ENCODE measurements around the gene TNFAIP6. TPM values are rescaled to one million over a fixed set of nuclear protein-coding genes. Genes with fewer than 3 reads are reported as not detected.

The TNFAIP6 gene
- total and polyA plus RNA-seq, 12 donors, result 0.20 to 9.0 (median 0.27) TPM; not detected in 3

DNA sequence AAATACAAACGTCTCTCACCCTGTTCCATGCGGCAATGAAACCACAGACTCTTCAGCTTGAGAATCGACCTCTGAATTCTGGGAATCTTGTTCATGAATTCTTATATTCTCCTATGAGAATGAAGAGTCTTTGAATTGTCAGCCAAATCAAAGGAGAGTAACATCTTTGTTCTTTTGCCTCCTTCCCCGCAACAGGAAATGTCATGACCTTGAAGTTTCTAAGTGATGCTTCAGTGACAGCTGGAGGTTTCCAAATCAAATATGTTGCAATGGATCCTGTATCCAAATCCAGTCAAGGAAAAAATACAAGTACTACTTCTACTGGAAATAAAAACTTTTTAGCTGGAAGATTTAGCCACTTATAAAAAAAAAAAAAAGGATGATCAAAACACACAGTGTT lies 21.8 kb downstream of the TNFAIP6 start:
- TF ChIP-seq, protein P1, sequence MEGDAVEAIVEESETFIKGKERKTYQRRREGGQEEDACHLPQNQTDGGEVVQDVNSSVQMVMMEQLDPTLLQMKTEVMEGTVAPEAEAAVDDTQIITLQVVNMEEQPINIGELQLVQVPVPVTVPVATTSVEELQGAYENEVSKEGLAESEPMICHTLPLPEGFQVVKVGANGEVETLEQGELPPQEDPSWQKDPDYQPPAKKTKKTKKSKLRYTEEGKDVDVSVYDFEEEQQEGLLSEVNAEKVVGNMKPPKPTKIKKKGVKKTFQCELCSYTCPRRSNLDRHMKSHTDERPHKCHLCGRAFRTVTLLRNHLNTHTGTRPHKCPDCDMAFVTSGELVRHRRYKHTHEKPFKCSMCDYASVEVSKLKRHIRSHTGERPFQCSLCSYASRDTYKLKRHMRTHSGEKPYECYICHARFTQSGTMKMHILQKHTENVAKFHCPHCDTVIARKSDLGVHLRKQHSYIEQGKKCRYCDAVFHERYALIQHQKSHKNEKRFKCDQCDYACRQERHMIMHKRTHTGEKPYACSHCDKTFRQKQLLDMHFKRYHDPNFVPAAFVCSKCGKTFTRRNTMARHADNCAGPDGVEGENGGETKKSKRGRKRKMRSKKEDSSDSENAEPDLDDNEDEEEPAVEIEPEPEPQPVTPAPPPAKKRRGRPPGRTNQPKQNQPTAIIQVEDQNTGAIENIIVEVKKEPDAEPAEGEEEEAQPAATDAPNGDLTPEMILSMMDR (IDR thresholded peaks at IDR 0.05), result no peak
- no peak for TF ChIP-seq POLR2A (IDR thresholded peaks at IDR 0.05)
- no peak overlapping the region for H3K4me3 ChIP-seq
- intact Hi-C loops (cut with DNase I), result no loop called here
- no peaks in the 10 kb centered on the region for H3K36me3 ChIP-seq (replicated peaks in 1 of 2)
- H3K4me1 ChIP-seq (replicated peaks in 1 of 2), result no peaks in the 10 kb centered on the region
- no peak overlapping the region for H3K27ac ChIP-seq
- no peaks in the 10 kb centered on the region for H3K9me3 ChIP-seq (replicated peaks in 1 of 3)
- 38 to 54% (median 44%) methylated on average over 4 of the region's 4 CpGs for WGBS, 4 donors
- H3K27me3 ChIP-seq, result no peaks in the 10 kb centered on the region
- DNase-seq, result no peak

DNA sequence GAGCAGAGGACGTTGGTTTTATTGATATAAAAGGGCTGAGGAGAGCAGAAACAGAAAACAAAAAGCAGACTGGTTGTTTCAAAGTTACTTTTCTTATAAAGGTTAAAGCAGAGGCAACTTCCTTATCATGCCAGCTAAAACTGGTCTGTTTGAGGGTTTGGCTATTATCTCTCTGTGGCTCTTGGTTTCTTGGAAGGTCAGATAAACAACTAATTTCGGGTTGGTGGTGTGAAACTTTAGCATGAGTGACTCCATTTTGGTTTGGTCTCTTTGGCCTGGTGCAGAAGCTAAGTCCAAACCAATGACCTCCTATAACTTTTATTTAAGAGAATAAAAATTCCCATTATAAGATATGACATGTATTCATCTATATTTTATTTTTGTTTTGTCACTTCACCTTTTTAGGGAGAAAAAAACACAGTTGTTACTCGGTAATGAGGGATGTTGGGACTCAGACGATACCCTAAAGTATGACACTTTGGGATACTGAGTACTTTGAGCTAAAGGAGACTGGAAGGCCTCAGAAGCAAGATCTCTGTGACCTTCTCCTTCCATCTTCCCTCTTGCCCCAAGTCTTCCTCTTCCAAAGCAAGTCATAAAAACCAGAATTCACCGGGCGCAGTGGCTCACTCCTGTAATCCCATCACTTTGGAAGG lies 23.3 kb downstream of the TNFAIP6 start:
- no peak for DNase-seq
- Histone ChIP-seq H3K27me3 (no peaks in the 10 kb centered on the region), H3K4me1 (replicated peaks in 1 of 2) (no peaks in the 10 kb centered on the region), H3K36me3 (replicated peaks in 1 of 2) (no peaks in the 10 kb centered on the region), H3K4me3 (no peak overlapping the region), H3K9me3 (replicated peaks in 1 of 3) (no peaks in the 10 kb centered on the region), H3K27ac (no peak overlapping the region)
- WGBS, 4 donors, result 77 to 81% (median 78%) methylated on average over 6 of the region's 6 CpGs
- TF ChIP-seq, protein P1 (IDR thresholded peaks at IDR 0.05), result no peak
- no peak for TF ChIP-seq POLR2A (IDR thresholded peaks at IDR 0.05)
- intact Hi-C loops (cut with DNase I), result no loop called here

DNA sequence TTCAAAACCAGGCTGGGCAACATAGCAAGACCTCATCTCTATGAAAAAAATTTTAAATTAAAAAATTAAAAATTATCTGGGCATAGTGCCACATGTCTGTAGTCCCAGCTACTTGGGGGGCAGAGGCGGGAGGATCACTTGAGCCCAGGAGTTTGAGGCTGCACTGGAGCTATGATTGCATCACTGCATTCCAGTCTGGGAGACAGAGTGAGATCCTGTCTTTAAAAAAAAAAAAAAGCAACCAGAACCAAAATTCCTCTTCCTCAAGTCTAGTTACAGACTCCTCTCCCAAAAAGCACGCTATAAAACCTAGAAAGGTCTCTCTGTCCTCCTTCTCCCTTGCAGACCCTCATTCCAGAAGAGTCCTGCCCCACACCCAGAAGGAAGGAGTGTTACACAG lies 23.9 kb downstream of the TNFAIP6 start:
- H3K27ac ChIP-seq, result no peak overlapping the region
- H3K27me3 ChIP-seq, result no peaks in the 10 kb centered on the region
- no peak for DNase-seq
- H3K9me3 ChIP-seq (replicated peaks in 1 of 3), result no peaks in the 10 kb centered on the region
- H3K4me1 ChIP-seq (replicated peaks in 1 of 2), result no peaks in the 10 kb centered on the region
- TF ChIP-seq, protein P1 (IDR thresholded peaks at IDR 0.05), result no peak
- no peak for TF ChIP-seq POLR2A (IDR thresholded peaks at IDR 0.05)
- 88 to 99% (median 92%) methylated on average over 2 of the region's 2 CpGs for WGBS, 4 donors
- H3K4me3 ChIP-seq, result no peak overlapping the region
- no peaks in the 10 kb centered on the region for H3K36me3 ChIP-seq (replicated peaks in 1 of 2)
- intact Hi-C loops (cut with DNase I), result no loop called here

DNA sequence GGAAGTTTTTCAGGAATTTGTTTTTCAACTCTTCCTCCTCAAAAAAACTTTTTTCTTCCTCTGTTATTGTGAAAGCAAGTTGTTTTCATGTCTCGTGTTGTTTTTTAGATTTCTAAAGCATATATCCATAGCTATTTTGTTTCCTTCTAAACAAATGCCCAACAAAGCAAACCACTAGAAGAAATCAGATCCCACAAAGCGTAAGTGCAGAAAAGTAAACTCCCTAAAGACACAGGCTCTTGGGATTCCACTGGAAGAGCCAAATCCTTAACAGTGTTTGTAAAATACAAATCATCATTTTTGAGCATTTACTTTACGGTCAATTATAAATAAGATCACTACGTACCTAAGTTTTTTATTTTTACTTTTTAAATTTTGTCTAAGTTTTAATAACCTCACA lies 30.6 kb downstream of the TNFAIP6 start:
- H3K27ac ChIP-seq, result no peak overlapping the region
- no peak overlapping the region for H3K4me3 ChIP-seq
- no peaks in the 10 kb centered on the region for H3K9me3 ChIP-seq (replicated peaks in 1 of 3)
- no peaks in the 10 kb centered on the region for H3K4me1 ChIP-seq (replicated peaks in 1 of 2)
- no peak for DNase-seq
- H3K36me3 ChIP-seq (replicated peaks in 1 of 2), result no peaks in the 10 kb centered on the region
- 87 to 93% (median 88%) methylated on average over 4 of the region's 4 CpGs for WGBS, 4 donors
- H3K27me3 ChIP-seq, result no peaks in the 10 kb centered on the region
- intact Hi-C loops (cut with DNase I), result no loop called here
- TF ChIP-seq POLR2A (IDR thresholded peaks at IDR 0.05), result no peak
- TF ChIP-seq, protein P1 (IDR thresholded peaks at IDR 0.05), result no peak
